GOT3 (cell line): Measurements from ENCODE around the gene TMEM52.

Source experiments
- DNase-seq: peaks from one replicate; lab custom pipeline; 2025; ENCODE audit warnings: mixed read lengths; lab: John Stamatoyannopoulos, UW

TMEM52 gene

DNA sequence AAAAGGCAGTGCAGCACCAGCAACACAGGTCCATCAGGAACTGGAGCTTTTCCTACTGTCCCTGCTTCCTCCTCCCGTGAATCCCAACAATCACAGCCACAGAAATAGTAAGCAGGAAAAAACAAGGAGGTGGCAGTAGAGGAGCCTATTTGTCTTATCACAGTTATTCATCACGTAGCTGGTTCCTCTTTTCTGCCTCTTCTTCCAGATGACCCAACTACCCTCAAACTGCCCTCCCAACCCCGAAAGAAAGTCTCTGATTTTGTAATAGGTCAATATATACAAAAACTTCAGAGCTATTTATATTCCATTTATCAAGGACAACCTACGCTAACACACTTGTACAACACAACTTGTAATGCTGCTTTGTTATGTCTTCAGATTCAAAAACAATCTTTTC lies 49.6 kb downstream of the TMEM52 start:
- no peak for DNase-seq
